ENCODE data around the gene TXNRD1. TPM values are rescaled to one million over a fixed set of nuclear protein-coding genes. Genes with fewer than 3 reads are reported as not detected.
"Not testable (repeated sequence)": the region's sequence is repeated elsewhere in the genome, so short reads cannot be mapped to it uniquely, and the experiment has no call there.

The TXNRD1 gene
- total RNA-seq, 1 donor from 2014 or later: 82.7 TPM

DNA sequence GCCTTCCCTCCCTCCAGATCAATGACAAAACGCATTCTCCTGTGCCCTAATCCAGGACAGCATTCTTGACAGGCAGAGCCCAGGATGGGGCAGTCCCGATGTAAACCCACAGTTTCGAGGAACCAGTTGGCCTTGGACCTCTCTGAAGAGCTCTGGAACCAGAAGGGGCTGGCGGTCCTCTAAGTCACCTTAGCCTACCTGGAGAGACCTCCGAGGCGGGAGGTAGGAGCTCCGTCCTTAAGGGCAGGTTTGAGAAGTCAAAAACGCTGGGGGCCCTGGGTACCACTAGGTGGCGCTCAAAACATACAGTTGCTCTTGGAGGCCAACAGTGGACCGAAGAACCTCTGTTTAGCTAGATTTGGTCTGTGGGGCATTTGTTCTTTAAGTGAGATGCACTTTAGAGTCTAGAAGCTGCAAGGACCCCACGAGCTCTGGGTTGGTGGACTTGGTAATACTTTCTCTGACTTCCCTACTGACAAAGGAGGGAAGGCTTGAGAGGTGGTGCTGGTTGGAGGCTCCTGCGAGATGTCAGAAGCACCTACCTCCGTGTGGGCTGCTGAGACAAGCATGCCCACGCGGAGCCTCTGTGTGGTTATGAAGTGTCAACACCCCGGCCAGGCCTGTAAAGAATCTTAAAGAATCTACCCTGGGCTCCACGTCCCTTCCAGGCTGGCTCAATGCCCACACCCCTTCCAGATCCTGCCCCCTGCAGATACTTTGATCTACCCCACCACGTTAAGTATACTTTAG lies 166.3 kb downstream of the TXNRD1 start:
- Mint-ChIP-seq H3K27me3 (ENCODE audit: low read depth) (no peaks in the 10 kb centered on the region), H3K4me3 (ENCODE audit: unreplicated experiment) (peak overlapping the region; percentile 36), H3K4me1 (ENCODE audit: low read depth) (peaks cover 12% of the 10 kb centered on the region), H3K9me3 (ENCODE audit: low read depth) (no peaks in the 10 kb centered on the region), H3K27ac (ENCODE audit: unreplicated experiment) (no peak overlapping the region), H3K36me3 (ENCODE audit: low read depth) (no peaks in the 10 kb centered on the region)
- no peak for DNase-seq (ENCODE audit: low spot score)
- TF ChIP-seq, protein P1, sequence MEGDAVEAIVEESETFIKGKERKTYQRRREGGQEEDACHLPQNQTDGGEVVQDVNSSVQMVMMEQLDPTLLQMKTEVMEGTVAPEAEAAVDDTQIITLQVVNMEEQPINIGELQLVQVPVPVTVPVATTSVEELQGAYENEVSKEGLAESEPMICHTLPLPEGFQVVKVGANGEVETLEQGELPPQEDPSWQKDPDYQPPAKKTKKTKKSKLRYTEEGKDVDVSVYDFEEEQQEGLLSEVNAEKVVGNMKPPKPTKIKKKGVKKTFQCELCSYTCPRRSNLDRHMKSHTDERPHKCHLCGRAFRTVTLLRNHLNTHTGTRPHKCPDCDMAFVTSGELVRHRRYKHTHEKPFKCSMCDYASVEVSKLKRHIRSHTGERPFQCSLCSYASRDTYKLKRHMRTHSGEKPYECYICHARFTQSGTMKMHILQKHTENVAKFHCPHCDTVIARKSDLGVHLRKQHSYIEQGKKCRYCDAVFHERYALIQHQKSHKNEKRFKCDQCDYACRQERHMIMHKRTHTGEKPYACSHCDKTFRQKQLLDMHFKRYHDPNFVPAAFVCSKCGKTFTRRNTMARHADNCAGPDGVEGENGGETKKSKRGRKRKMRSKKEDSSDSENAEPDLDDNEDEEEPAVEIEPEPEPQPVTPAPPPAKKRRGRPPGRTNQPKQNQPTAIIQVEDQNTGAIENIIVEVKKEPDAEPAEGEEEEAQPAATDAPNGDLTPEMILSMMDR (IDR thresholded peaks at IDR 0.05): peak; percentile 97

DNA sequence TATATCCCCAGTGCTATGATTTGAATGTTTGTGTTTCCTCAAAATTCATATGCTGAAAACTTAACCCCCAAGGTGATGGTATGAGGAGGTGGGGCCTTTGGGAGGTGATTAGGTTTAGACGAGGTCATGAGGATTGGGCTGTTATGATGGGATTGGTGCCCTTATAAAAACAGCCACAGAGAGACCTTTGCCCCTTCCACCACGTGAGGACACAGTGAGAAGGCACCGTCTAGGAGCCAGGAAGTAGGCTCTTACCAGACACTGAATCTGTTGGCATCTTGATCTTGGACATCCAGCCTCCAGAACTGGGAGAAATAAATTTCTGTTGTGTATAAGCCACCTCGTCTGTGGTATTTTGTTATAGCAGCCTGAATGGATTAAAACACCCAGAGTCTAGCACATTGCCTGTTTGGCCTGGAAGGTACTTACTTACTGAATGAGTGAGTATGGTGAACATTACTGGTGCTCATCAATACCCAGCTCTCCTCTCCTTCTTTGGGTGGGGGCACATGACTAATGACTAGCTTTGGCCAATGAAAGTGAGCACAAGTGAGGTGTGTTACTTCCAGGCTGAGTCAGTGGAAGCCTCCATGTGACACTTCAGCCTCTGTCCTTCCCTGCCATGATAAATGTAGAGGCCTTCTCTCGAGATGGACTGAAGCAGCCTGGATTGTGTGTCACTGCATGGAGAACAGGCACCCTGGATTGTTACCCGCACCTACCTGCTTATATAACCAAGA lies 168.7 kb downstream of the TXNRD1 start:
- DNase-seq (ENCODE audit: low spot score): no peak
- TF ChIP-seq, protein P1 (IDR thresholded peaks at IDR 0.05): no peak
- Mint-ChIP-seq H3K27me3 (ENCODE audit: low read depth) (no peaks in the 10 kb centered on the region), H3K36me3 (ENCODE audit: low read depth) (no peaks in the 10 kb centered on the region), H3K4me1 (ENCODE audit: low read depth) (peaks cover 17% of the 10 kb centered on the region), H3K9me3 (ENCODE audit: low read depth) (no peaks in the 10 kb centered on the region), H3K4me3 (ENCODE audit: unreplicated experiment) (no peak overlapping the region), H3K27ac (ENCODE audit: unreplicated experiment) (no peak overlapping the region)

DNA sequence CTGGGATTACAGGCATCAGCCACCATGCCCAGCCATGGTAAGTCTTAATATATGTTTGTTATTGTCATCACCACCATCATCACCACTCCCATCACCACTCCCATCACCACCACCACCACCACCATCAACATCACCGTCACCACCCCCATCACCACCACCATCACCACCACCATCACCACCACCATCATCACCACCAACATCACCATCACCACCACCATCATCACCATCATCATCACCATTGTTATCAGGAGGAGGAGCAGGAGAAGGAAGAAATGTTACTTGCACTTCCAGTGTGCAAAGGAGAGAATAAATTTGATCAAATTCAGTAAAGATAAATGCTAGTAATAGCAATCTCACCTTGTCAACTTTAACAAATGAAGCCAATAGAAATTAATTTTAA lies 169.9 kb downstream of the TXNRD1 start:
- no peak for DNase-seq (ENCODE audit: low spot score)
- no peaks in the 10 kb centered on the region for H3K9me3 Mint-ChIP-seq (ENCODE audit: low read depth)
- TF ChIP-seq, protein P1 (IDR thresholded peaks at IDR 0.05): no peak
- H3K27ac Mint-ChIP-seq (ENCODE audit: unreplicated experiment): no peak overlapping the region
- no peak overlapping the region for H3K4me3 Mint-ChIP-seq (ENCODE audit: unreplicated experiment)
- peaks cover 17% of the 10 kb centered on the region for H3K4me1 Mint-ChIP-seq (ENCODE audit: low read depth)
- no peaks in the 10 kb centered on the region for H3K27me3 Mint-ChIP-seq (ENCODE audit: low read depth)
- no peaks in the 10 kb centered on the region for H3K36me3 Mint-ChIP-seq (ENCODE audit: low read depth)

DNA sequence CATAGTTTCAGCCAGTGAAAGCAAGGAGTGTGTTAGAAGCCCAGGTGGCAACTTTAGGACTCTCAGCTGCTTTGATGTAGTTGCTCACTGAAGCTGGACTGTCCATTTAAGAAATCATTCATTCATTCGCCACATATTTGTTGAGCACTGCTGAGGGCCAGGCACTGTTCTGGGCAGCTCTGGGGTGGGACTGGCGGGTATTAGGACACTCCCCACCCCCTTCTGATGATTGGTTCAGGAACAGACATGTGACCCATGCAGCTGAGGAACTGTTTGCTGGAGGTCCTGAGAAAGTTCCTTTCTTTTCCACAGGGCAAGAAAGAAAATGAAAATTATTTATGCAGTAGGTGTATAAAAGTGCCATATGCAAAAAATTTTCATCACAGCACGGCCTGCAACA lies 170.9 kb downstream of the TXNRD1 start:
- no peaks in the 10 kb centered on the region for H3K36me3 Mint-ChIP-seq (ENCODE audit: low read depth)
- no peaks in the 10 kb centered on the region for H3K27me3 Mint-ChIP-seq (ENCODE audit: low read depth)
- H3K9me3 Mint-ChIP-seq (ENCODE audit: low read depth): no peaks in the 10 kb centered on the region
- no peak overlapping the region for H3K27ac Mint-ChIP-seq (ENCODE audit: unreplicated experiment)
- no peak overlapping the region for H3K4me3 Mint-ChIP-seq (ENCODE audit: unreplicated experiment)
- H3K4me1 Mint-ChIP-seq (ENCODE audit: low read depth): peaks cover 16% of the 10 kb centered on the region
- no peak for DNase-seq (ENCODE audit: low spot score)
- TF ChIP-seq, protein P1 (IDR thresholded peaks at IDR 0.05): no peak

DNA sequence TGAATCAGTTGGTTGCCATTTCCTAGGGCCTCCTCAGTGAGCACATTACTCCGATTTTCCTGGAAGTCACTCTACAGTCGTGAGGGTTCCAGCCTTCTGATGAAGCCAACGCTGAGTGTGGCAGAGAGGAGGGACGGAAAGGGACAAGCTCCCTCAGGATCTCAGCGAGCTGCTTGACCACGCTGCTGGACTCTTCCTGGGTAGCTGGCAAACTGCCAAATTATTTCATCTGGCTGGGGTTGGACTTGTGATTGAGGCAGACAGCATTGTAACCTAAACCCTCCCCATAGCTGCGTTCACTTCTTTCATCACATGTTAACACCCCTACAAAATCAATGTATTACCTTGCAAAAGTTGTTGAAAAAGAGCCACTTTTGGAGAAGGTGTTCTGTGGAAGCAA lies 171.6 kb downstream of the TXNRD1 start:
- no peak for DNase-seq (ENCODE audit: low spot score)
- Mint-ChIP-seq H3K27ac (ENCODE audit: unreplicated experiment) (no peak overlapping the region), H3K4me3 (ENCODE audit: unreplicated experiment) (no peak overlapping the region), H3K36me3 (ENCODE audit: low read depth) (no peaks in the 10 kb centered on the region), H3K9me3 (ENCODE audit: low read depth) (peaks cover under 1% of the 10 kb centered on the region), H3K27me3 (ENCODE audit: low read depth) (no peaks in the 10 kb centered on the region), H3K4me1 (ENCODE audit: low read depth) (peaks cover 9% of the 10 kb centered on the region)
- TF ChIP-seq, protein P1 (IDR thresholded peaks at IDR 0.05): no peak

DNA sequence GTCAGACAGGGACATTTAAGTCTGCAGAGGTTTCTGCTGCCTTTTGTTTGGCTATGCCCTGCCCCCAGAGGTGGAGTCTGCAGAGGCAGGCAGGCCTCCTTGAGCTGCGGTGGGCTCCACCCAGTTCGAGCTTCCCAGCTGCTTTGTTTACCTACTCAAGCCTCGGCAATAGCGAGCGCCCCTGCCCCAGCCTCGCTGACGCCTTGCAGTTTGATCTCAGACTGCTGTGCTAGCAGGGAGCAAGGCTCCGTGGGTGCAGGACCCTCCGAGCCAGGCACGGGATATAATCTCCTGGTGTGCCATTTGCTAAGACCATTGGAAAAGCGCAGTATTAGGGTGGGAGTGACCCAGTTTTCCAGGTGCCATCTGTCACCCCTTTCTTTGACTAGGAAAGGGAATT lies 178.5 kb downstream of the TXNRD1 start:
- H3K4me1 Mint-ChIP-seq (ENCODE audit: low read depth); DNase-seq (ENCODE audit: low spot score): not testable (repeated sequence)

More for the DNA sequence above, 178.5 kb downstream of the TXNRD1 start:
- H3K27me3 Mint-ChIP-seq (ENCODE audit: low read depth); H3K36me3 Mint-ChIP-seq (ENCODE audit: low read depth); H3K27ac Mint-ChIP-seq (ENCODE audit: unreplicated experiment); H3K4me3 Mint-ChIP-seq (ENCODE audit: unreplicated experiment): not testable (repeated sequence)
- peaks cover 19% of the 10 kb centered on the region for H3K9me3 Mint-ChIP-seq (ENCODE audit: low read depth)
